HEK293 (cell line): Measurements from ENCODE around the gene EIF4EBP2.
A peak's percentile ranks its signal among the peaks of the same experiment; 100 is the strongest.

ENCODE experiments used
- CTCF ChIA-PET: fragments of 350-600 bp; formaldehyde crosslinking; extraction: SDS; loops from one replicate; lab custom pipeline; 2021; ENCODE audit warnings: antibody characterized with exemption; lab: Yijun Ruan, JAX
- POLR2A ChIA-PET: fragments of 300-600 bp; formaldehyde crosslinking; extraction: SDS; loops from one replicate; lab custom pipeline; 2020; ENCODE audit warnings: antibody characterized with exemption, inconsistent platforms; lab: Yijun Ruan, JAX
- H3K27ac ChIP-seq: fragments of 200-500 bp; sonication (Bioruptor generic); 2 replicates; pipeline ENCODE4 v1.5.1; 2014; ENCODE audit warnings: low read depth, low read length, control low read depth, inconsistent platforms; ENCODE audit errors: extremely low read depth
- H3K36me3 ChIP-seq, 2 experiments: fragments of 200-500 bp in 1 of 2; sonication (Bioruptor generic) in 1 of 2; 1 replicate in 1 of 2; 2 replicates in 1 of 2; pipeline ENCODE4 v1.5.1; 2014 to 2017; ENCODE audit warnings: inconsistent platforms in 2 of 2, low read length in 2 of 2; ENCODE audit not compliant: control insufficient read depth in 2 of 2, insufficient read depth in 1 of 2
- H3K4me1 ChIP-seq: fragments of 200-500 bp; sonication (Bioruptor generic); 2 replicates; pipeline ENCODE4 v1.5.1; 2014; ENCODE audit warnings: mild to moderate bottlenecking, low read length, inconsistent platforms; ENCODE audit not compliant: control insufficient read depth, insufficient read depth
- H3K4me3 ChIP-seq: 2 replicates; pipeline ENCODE4 v1.5.1; 2011; ENCODE audit warnings: low read depth, mild to moderate bottlenecking, control low read depth, low read length, moderate library complexity
- H3K9me3 ChIP-seq: fragments of 200-500 bp; sonication (Bioruptor generic); 2 replicates; pipeline ENCODE4 v1.5.1; 2014; ENCODE audit warnings: low read depth, low read length, inconsistent platforms; ENCODE audit not compliant: control insufficient read depth, insufficient read depth
- HOXA7 ChIP-seq: sonication (generic); formaldehyde crosslinking; IDR thresholded peaks from 2 replicates; pipeline ENCODE4 v1.8.1; 2022; ENCODE audit warnings: missing genetic modification reagents, borderline replicate concordance
- KLF7 ChIP-seq: fragments of 450-650 bp; formaldehyde crosslinking; IDR thresholded peaks from 2 replicates; pipeline ENCODE4 v1.5.1; 2016; ENCODE audit warnings: missing biosample characterization, missing genetic modification characterization, borderline replicate concordance
- PRDM10 ChIP-seq: fragments of 450-650 bp; formaldehyde crosslinking; IDR thresholded peaks from 2 replicates; pipeline ENCODE4 v1.5.1; 2016; ENCODE audit warnings: missing biosample characterization, missing genetic modification characterization
- PRDM6 ChIP-seq: fragments of 450-650 bp; formaldehyde crosslinking; IDR thresholded peaks from 2 replicates; pipeline ENCODE4 v1.5.1; 2017; ENCODE audit warnings: missing biosample characterization, missing genetic modification characterization
- REPIN1 ChIP-seq: fragments of 450-650 bp; formaldehyde crosslinking; IDR thresholded peaks from 2 replicates; pipeline ENCODE4 v1.5.1; 2017; ENCODE audit warnings: missing biosample characterization, missing genetic modification characterization, low read depth
- ZBTB20 ChIP-seq: fragments of 450-650 bp; formaldehyde crosslinking; IDR thresholded peaks from 2 replicates; pipeline ENCODE4 v1.5.1; 2016; ENCODE audit warnings: missing biosample characterization, missing genetic modification characterization
- ZBTB21 ChIP-seq: fragments of 450-650 bp; formaldehyde crosslinking; IDR thresholded peaks from 2 replicates; pipeline ENCODE4 v1.5.1; 2017; ENCODE audit warnings: missing biosample characterization, missing genetic modification characterization
- ZBTB26 ChIP-seq: fragments of 450-650 bp; formaldehyde crosslinking; optimal IDR thresholded peaks from 2 replicates; pipeline ENCODE3; 2016; ENCODE audit warnings: missing biosample characterization, mild to moderate bottlenecking, missing genetic modification characterization
- ZBTB6 ChIP-seq: fragments of 450-650 bp; formaldehyde crosslinking; IDR thresholded peaks from 2 replicates; pipeline ENCODE4 v1.5.1; 2017; ENCODE audit warnings: missing biosample characterization, missing genetic modification characterization
- ZNF114 ChIP-seq: fragments of 450-650 bp; formaldehyde crosslinking; IDR thresholded peaks from 2 replicates; pipeline ENCODE4 v1.5.0; 2017; ENCODE audit warnings: missing biosample characterization, missing genetic modification characterization
- ZNF18 ChIP-seq: fragments of 450-650 bp; formaldehyde crosslinking; IDR thresholded peaks from 2 replicates; pipeline ENCODE4 v1.5.1; 2016; ENCODE audit warnings: missing biosample characterization, missing genetic modification characterization
- ZNF302 ChIP-seq: fragments of 450-650 bp; formaldehyde crosslinking; IDR thresholded peaks from 2 replicates; pipeline ENCODE4 v1.5.1; 2016; ENCODE audit warnings: missing biosample characterization, missing genetic modification characterization, low read depth
- ZNF335 ChIP-seq: fragments of 450-650 bp; formaldehyde crosslinking; conservative IDR thresholded peaks from 2 replicates; pipeline ENCODE4 v1.5.1; 2016; ENCODE audit warnings: missing biosample characterization, missing genetic modification characterization
- ZNF366 ChIP-seq: fragments of 450-650 bp; formaldehyde crosslinking; conservative IDR thresholded peaks from 2 replicates; pipeline ENCODE4 v1.5.1; 2016; ENCODE audit warnings: missing biosample characterization, missing genetic modification characterization
- ZNF394 ChIP-seq: fragments of 450-650 bp; formaldehyde crosslinking; IDR thresholded peaks from 2 replicates; pipeline ENCODE4 v1.5.1; 2016; ENCODE audit warnings: missing biosample characterization, missing genetic modification characterization, mild to moderate bottlenecking, moderate library complexity, borderline replicate concordance
- ZNF513 ChIP-seq: fragments of 450-650 bp; IDR thresholded peaks from 2 replicates; pipeline ENCODE4 v1.5.1; 2018; ENCODE audit warnings: missing biosample characterization, missing genetic modification characterization
- ZNF514 ChIP-seq: fragments of 450-650 bp; formaldehyde crosslinking; IDR thresholded peaks from 2 replicates; pipeline ENCODE4 v1.5.1; 2016; ENCODE audit warnings: missing biosample characterization, missing genetic modification characterization
- ZNF544 ChIP-seq: fragments of 450-650 bp; formaldehyde crosslinking; IDR thresholded peaks from 2 replicates; pipeline ENCODE4 v1.5.0; 2017; ENCODE audit warnings: missing biosample characterization, missing genetic modification characterization
- ZNF548 ChIP-seq: fragments of 450-650 bp; formaldehyde crosslinking; IDR thresholded peaks from 2 replicates; pipeline ENCODE4 v1.5.1; 2016; ENCODE audit warnings: missing biosample characterization, missing genetic modification characterization
- ZNF560 ChIP-seq: fragments of 450-650 bp; formaldehyde crosslinking; IDR thresholded peaks from 2 replicates; pipeline ENCODE4 v1.5.1; 2017; ENCODE audit warnings: missing biosample characterization, missing genetic modification characterization, borderline replicate concordance
- ZNF623 ChIP-seq: fragments of 450-650 bp; formaldehyde crosslinking; IDR thresholded peaks from 2 replicates; pipeline ENCODE4 v1.5.1; 2016; ENCODE audit warnings: missing biosample characterization, missing genetic modification characterization
- ZNF843 ChIP-seq: fragments of 450-650 bp; formaldehyde crosslinking; IDR thresholded peaks from 2 replicates; pipeline ENCODE4 v1.5.1; 2016; ENCODE audit warnings: missing biosample characterization, missing genetic modification characterization
- ZSCAN16 ChIP-seq: fragments of 450-650 bp; formaldehyde crosslinking; IDR thresholded peaks from 2 replicates; pipeline ENCODE4 v1.5.1; 2016; ENCODE audit warnings: missing biosample characterization, missing genetic modification characterization

Gene EIF4EBP2

GRCh38 chr10:70399177-70399576 lies 4.8 kb upstream of the EIF4EBP2 start:
- Histone ChIP-seq H3K4me3 (no peak overlapping the region), H3K9me3 (no peaks in the 10 kb centered on the region), H3K36me3 (no peaks in the 10 kb centered on the region), H3K4me1 (no peaks in the 10 kb centered on the region), H3K27ac (no peak overlapping the region)
- TF ChIP-seq KLF7 (tag by site-specific recombination) (no peak), ZNF18 (tag by site-specific recombination) (no peak), ZNF548 (tag by site-specific recombination) (no peak), ZNF843 (no peak), ZNF560 (peak; percentile 10; the same call in 1 of the 2 replicates), ZSCAN16 (tag by site-specific recombination) (no peak), ZNF394 (tag by site-specific recombination) (peak; percentile 52; the same call in 1 of the 2 replicates), REPIN1 (tag by site-specific recombination) (no peak), ZNF513 (tag by site-specific recombination) (no peak), PRDM6 (tag by site-specific recombination) (no peak), ZNF114 (tag by site-specific recombination) (no peak), ZNF623 (0 out of 2 replicates have a peak, but pooled peaks have one; percentile 33), HOXA7 (CRISPR knock-in tag) (no peak)
- POLR2A ChIA-PET, result no interaction called here
- CTCF ChIA-PET, result interaction anchor here (1.3 kb wide), 1 partner anchor 12 kb away, joined by 4 read pairs; no protein-coding TSS in a partner anchor

- Histone ChIP-seq H3K36me3 (peaks cover 0 to 5% of the 10 kb centered on the region in 2 experiments; a peak in 1 of 3 replicates), H3K4me3 (no peak overlapping the region), H3K9me3 (no peaks in the 10 kb centered on the region), H3K4me1 (peaks cover 6% of the 10 kb centered on the region; the same call in 1 of the 2 replicates), H3K27ac (no peak overlapping the region)
- ChIA-PET CTCF (interaction anchor here (0.6 to 1.7 kb wide), 3 partner anchors 11 to 257 kb away, joined by 5 to 8 read pairs (median 6); partner anchors contain the start of gene TYSND1), POLR2A (interaction anchor here (0.6 to 4.0 kb wide), 20 partner anchors 10 to 810 kb away, joined by 3 to 20 read pairs (median 5); partner anchors contain the start of genes PPA1, SAR1A and TYSND1)
- TF ChIP-seq ZNF514, result no peak
- peak; percentile 73; the same call in 1 of the 2 replicates for TF ChIP-seq ZNF366 (tag by site-specific recombination)
- TF ChIP-seq ZBTB6 (tag by site-specific recombination), result no peak
- no peak for TF ChIP-seq ZNF302 (tag by site-specific recombination)
- TF ChIP-seq ZBTB26 (tag by site-specific recombination), result no peak
- 0 out of 2 replicates have a peak, but pooled peaks have one; percentile 13 for TF ChIP-seq ZBTB21 (tag by site-specific recombination)
- no peak for TF ChIP-seq ZNF544 (tag by site-specific recombination)
- TF ChIP-seq PRDM10 (tag by site-specific recombination), result peak; percentile 70
- TF ChIP-seq ZNF335, result peak; percentile 67; the same call in 1 of the 2 replicates
- no peak for TF ChIP-seq ZBTB20 (tag by site-specific recombination)
Measured at GRCh38 chr10:70403483-70404035, 386 bp upstream of the EIF4EBP2 start.
